K562 (cell line): ENCODE data around the gene CEBPA. TPM values are rescaled to one million over a fixed set of nuclear protein-coding genes. Genes with fewer than 3 reads are reported as not detected.

ENCODE experiments used
- ATAC-seq: fragments of 200-7000 bp; cut with Tn5 transposase; 3 replicates; pipeline ENCODE4 v1.9.1; 2020; ENCODE audit warnings: moderate library complexity
- BruUV-seq: library from RNA; stranded (reverse); fragments of 400-500 nt; replicated peaks from 2 replicates; lab custom pipeline; 2021; lab: Mats Ljungman, UMichigan
- CTCF ChIA-PET: fragments of 300-600 bp; formaldehyde crosslinking; extraction: SDS; loops from one replicate; lab custom pipeline; 2021; ENCODE audit warnings: low intra/inter-chr PET ratio; lab: Yijun Ruan, JAX
- POLR2A ChIA-PET: fragments of 300-600, 350-650 bp; sonication (Branson Sonifier 250); formaldehyde crosslinking; extraction: SDS; loops from one replicate; lab custom pipeline; 2021; ENCODE audit warnings: antibody characterized with exemption, inconsistent platforms; lab: Yijun Ruan, JAX
- DNase-seq, 4 experiments: peaks; one replicate each; pipeline versions ENCODE4 v3.0.0 to v3.0.0-alpha.2; 2011 to 2018; ENCODE audit warnings: low spot score in 3 of 4, mixed read lengths in 3 of 4; ENCODE audit errors: extremely low read depth in 1 of 4
- FAIRE-seq: peaks from 2 replicates; lab custom pipeline; 2011; peaks lifted over from hg19 to GRCh38; lab: Jason Lieb, UNC
- H2AFZ ChIP-seq: 2 replicates; pipeline ENCODE4 v1.6.0; 2011; ENCODE audit warnings: low read depth, low read length, control low read depth, inconsistent platforms
- H3K27ac ChIP-seq: fragments of 200-600 bp; 3 replicates; pipeline ENCODE4 v1.8.0; 2011; ENCODE audit warnings: low read depth, mild to moderate bottlenecking, control low read depth, inconsistent platforms, low read length, moderate library complexity, mixed read lengths; ENCODE audit errors: extremely low read depth
- H3K27me3 ChIP-seq, 2 experiments: fragments of 300-600 bp in 1 of 2; 2 replicates in 1 of 2; 3 replicates in 1 of 2; pipeline versions ENCODE4 v1.6.0 to v1.8.0; 2011; ENCODE audit warnings: inconsistent platforms in 2 of 2, low read length in 2 of 2, mild to moderate bottlenecking in 1 of 2, mixed read lengths in 1 of 2, moderate library complexity in 1 of 2; ENCODE audit not compliant: control insufficient read depth in 2 of 2, insufficient read depth in 2 of 2
- H3K36me3 ChIP-seq: fragments of 300-600 bp; 3 replicates; pipeline ENCODE4 v1.8.0; 2011; ENCODE audit warnings: mild to moderate bottlenecking, low read length, inconsistent platforms; ENCODE audit not compliant: control insufficient read depth, insufficient read depth
- H3K4me1 ChIP-seq, 2 experiments: fragments of 200-600 bp in 1 of 2; replicated peaks in 1 of 2; 2 replicates in 1 of 2; 3 replicates in 1 of 2; pipeline versions ENCODE4 v1.5.1 to v1.8.0; 2011; ENCODE audit warnings: inconsistent platforms in 2 of 2, low read length in 2 of 2, mild to moderate bottlenecking in 1 of 2, mixed read lengths in 1 of 2, moderate library complexity in 1 of 2; ENCODE audit not compliant: control insufficient read depth in 2 of 2, insufficient read depth in 2 of 2
- H3K4me2 ChIP-seq: 2 replicates; pipeline ENCODE4 v1.6.1; 2011; ENCODE audit warnings: low read length, control low read depth, inconsistent platforms, mixed read lengths; ENCODE audit not compliant: insufficient read depth
- H3K4me3 ChIP-seq: fragments of 200-600 bp; sonication (generic), shearing (Covaris generic); 2 replicates; pipeline ENCODE4 v1.5.1; 2016; ENCODE audit warnings: control low read depth, inconsistent platforms
- H3K79me2 ChIP-seq: fragments of 200-600 bp; 3 replicates; pipeline ENCODE4 v1.8.0; 2011; ENCODE audit warnings: low read length, inconsistent platforms; ENCODE audit not compliant: control insufficient read depth, insufficient read depth
- H3K9ac ChIP-seq, 2 experiments: 2 replicates each; pipeline versions ENCODE4 v1.6.0 to v1.6.1; 2011; ENCODE audit warnings: low read depth in 2 of 2, low read length in 2 of 2, control low read depth in 1 of 2, inconsistent platforms in 1 of 2, mild to moderate bottlenecking in 1 of 2, mixed read lengths in 1 of 2; ENCODE audit not compliant: insufficient read depth in 1 of 2
- H3K9me1 ChIP-seq: one replicate; pipeline ENCODE4 v1.6.0; 2011; ENCODE audit warnings: inconsistent platforms, mild to moderate bottlenecking, low read length, moderate library complexity; ENCODE audit not compliant: control insufficient read depth, insufficient read depth
- H3K9me3 ChIP-seq: replicated peaks from 2 replicates; pipeline ENCODE4 v1.5.1; 2011; ENCODE audit warnings: low read depth, low read length, inconsistent platforms; ENCODE audit not compliant: control insufficient read depth, insufficient read depth
- H4K20me1 ChIP-seq: replicated peaks from 2 replicates; pipeline ENCODE4 v1.6.1; 2011; ENCODE audit warnings: low read length, inconsistent platforms, mixed read lengths; ENCODE audit not compliant: control insufficient read depth, insufficient read depth
- STAT5A ChIP-seq: IDR thresholded peaks from 2 replicates; pipeline ENCODE4 v1.6.1; 2012; ENCODE audit warnings: low read length, inconsistent platforms, borderline replicate concordance
- TBL1XR1 ChIP-seq, 2 experiments: IDR thresholded peaks; 2 replicates each; pipeline ENCODE4 v1.6.1; 2012; ENCODE audit warnings: improper control_type of control experiment in 2 of 2, low read length in 2 of 2, mild to moderate bottlenecking in 1 of 2
- ZNF764 ChIP-seq: fragments of 250-450 bp; sonication (Bioruptor Pico); IDR thresholded peaks from 2 replicates; pipeline ENCODE4 v1.4.0; 2020; ENCODE audit warnings: low read depth, mild to moderate bottlenecking, moderate library complexity
- WGBS: fragments of 100-300 bp; shearing (Covaris generic); methylation state at CpG from one replicate; pipeline ENCODE4 v1.1.6; 2016; ENCODE audit warnings: low coverage, mixed read lengths; ENCODE audit not compliant: insufficient coverage; ENCODE audit errors: missing lambda C conversion rate; 5-methylcytosine and 5-hydroxymethylcytosine counted together
- in situ Hi-C: fragments of 300-500 bp; cut with MboI; formaldehyde crosslinking; loops from 4 replicates; pipeline ENCODE4 v1.15.0; 2018; ENCODE audit warnings: inconsistent platforms, mixed read lengths
- intact Hi-C: fragments of 100-400 bp; cut with micrococcal nuclease; formaldehyde crosslinking; loops from 2 replicates; pipeline ENCODE4 v1.14.2; 2022
- polyA plus RNA-seq, 8 experiments: library from polyadenylated mRNA; depleted of rRNA in 4 of 8; stranded (reverse) in 5 of 8; unstranded in 3 of 8; fragments of >200 nt; fragmentation: Nextera tagmentation in 2 of 8; fragmentation: Illumina TruSeq in 1 of 8; extraction: Ambion mirVana in 2 of 8; extraction: Trizol in 1 of 8; gene quantifications; 2 replicates each; pipeline versions ENCODE4 v1.2.1 to v1.2.3, GENCODE V29; 2011 to 2014; ENCODE audit warnings: inconsistent platforms in 1 of 8, missing spikeins in 1 of 8
- total RNA-seq, 7 experiments: library from RNA; depleted of rRNA in 6 of 7; stranded (reverse); fragments of >200 nt in 6 of 7; fragmentation: Illumina TruSeq in 2 of 7; extraction: Trizol in 2 of 7; gene quantifications; 2 replicates each; pipeline versions ENCODE4 v1.2.1 to v1.2.3, GENCODE V29; 2011 to 2021; ENCODE audit warnings: low replicate concordance in 1 of 7
- TF ChIP-seq, protein P1 (sequence below), 2 experiments: fragments of 450-650 bp in 1 of 2; sonication (generic) in 1 of 2; formaldehyde crosslinking in 1 of 2; IDR thresholded peaks; 2 replicates each; pipeline versions ENCODE4 v1.7.1 to v1.9.0; 2016 to 2022; ENCODE audit warnings: inconsistent platforms in 1 of 2, mild to moderate bottlenecking in 1 of 2, missing genetic modification reagents in 1 of 2
- TF ChIP-seq, protein P2 (sequence below): sonication (generic); IDR thresholded peaks from 2 replicates; pipeline ENCODE4 v1.6.1; 2016
- TF ChIP-seq, protein P3 (sequence below): IDR thresholded peaks from 3 replicates; pipeline ENCODE4 v1.6.1; 2011; ENCODE audit warnings: borderline replicate concordance, mild to moderate bottlenecking, moderate library complexity; ENCODE audit not compliant: insufficient read length; ENCODE audit errors: extremely low read depth

Gene CEBPA
- total and polyA plus RNA-seq, 9 of the 15 experiments (the other 6 are each of a cell fraction or from before 2014, with no cell fraction given), result 0.03 to 0.59 (median 0.15) TPM; not detected in 2

DNA sequence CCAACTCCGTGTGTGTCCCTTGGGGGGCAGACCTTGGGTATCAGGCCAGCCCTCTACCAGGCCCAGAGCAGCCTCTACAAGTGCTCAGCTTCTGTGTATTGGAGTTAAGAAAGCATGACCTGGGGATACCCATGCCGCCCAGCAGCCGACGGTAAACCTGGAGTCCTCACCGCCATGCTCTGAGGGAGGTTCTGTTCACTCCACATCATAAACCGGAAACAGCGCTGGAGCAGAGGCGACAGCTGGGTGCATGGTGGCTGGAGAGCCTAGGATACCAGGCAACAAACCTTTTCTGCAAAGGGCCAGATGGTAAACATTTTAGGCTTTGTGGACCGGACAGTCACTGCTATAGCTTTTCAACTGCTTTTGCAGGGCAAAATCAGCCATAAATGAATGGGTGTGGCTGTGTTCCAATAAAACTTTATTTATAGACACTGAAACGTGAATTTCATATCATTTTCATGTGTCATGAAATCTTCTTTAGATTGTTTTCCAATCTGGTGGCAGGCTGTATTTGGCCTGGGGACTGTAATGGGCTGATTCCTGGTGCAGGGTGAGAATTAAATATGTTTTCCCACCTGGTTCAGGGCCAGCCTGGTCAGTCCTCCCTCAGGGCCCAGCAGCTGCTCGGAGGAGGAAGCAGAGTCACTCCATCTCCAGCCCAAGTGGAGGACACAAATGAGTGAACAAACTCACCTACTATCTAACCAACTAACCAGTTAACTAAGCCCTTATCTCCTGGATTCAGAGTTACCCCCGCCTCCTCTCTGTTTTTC is 30.9 kb downstream of the CEBPA start:
- Histone ChIP-seq H3K4me2 (no peak overlapping the region), H3K9me3 (no peaks in the 10 kb centered on the region; the same call in 1 of the 2 replicates), H3K27ac (no peak overlapping the region), H3K4me1 (peaks cover 0 to 26% of the 10 kb centered on the region in 2 experiments; a peak in 3 of 5 replicates), H2AFZ (no peak overlapping the region), H3K79me2 (no peaks in the 10 kb centered on the region), H3K9ac (no peak overlapping the region), H3K36me3 (no peaks in the 10 kb centered on the region), H3K9me1 (no peaks in the 10 kb centered on the region), H3K27me3 (peaks cover 8 to 81% of the 10 kb centered on the region in 2 experiments; a peak in 4 of 5 replicates), H4K20me1 (0 out of 2 replicates have a peak, but pooled peaks cover 6% of the 10 kb centered on the region), H3K4me3 (no peak overlapping the region)
- TF ChIP-seq STAT5A (no peak), ZNF764 (CRISPR knock-in tag) (no peak), TBL1XR1 (IDR thresholded peaks at IDR 0.05; ENCODE audit: low read length in 2 of 2) (no peak)
- TF ChIP-seq, protein P1, sequence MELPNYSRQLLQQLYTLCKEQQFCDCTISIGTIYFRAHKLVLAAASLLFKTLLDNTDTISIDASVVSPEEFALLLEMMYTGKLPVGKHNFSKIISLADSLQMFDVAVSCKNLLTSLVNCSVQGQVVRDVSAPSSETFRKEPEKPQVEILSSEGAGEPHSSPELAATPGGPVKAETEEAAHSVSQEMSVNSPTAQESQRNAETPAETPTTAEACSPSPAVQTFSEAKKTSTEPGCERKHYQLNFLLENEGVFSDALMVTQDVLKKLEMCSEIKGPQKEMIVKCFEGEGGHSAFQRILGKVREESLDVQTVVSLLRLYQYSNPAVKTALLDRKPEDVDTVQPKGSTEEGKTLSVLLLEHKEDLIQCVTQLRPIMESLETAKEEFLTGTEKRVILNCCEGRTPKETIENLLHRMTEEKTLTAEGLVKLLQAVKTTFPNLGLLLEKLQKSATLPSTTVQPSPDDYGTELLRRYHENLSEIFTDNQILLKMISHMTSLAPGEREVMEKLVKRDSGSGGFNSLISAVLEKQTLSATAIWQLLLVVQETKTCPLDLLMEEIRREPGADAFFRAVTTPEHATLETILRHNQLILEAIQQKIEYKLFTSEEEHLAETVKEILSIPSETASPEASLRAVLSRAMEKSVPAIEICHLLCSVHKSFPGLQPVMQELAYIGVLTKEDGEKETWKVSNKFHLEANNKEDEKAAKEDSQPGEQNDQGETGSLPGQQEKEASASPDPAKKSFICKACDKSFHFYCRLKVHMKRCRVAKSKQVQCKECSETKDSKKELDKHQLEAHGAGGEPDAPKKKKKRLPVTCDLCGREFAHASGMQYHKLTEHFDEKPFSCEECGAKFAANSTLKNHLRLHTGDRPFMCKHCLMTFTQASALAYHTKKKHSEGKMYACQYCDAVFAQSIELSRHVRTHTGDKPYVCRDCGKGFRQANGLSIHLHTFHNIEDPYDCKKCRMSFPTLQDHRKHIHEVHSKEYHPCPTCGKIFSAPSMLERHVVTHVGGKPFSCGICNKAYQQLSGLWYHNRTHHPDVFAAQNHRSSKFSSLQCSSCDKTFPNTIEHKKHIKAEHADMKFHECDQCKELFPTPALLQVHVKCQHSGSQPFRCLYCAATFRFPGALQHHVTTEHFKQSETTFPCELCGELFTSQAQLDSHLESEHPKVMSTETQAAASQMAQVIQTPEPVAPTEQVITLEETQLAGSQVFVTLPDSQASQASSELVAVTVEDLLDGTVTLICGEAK (IDR thresholded peaks at IDR 0.05), result peak; percentile 94
- TF ChIP-seq, protein P1 (CRISPR knock-in tag; IDR thresholded peaks at IDR 0.05), result peak; percentile 83
- TF ChIP-seq, protein P2, sequence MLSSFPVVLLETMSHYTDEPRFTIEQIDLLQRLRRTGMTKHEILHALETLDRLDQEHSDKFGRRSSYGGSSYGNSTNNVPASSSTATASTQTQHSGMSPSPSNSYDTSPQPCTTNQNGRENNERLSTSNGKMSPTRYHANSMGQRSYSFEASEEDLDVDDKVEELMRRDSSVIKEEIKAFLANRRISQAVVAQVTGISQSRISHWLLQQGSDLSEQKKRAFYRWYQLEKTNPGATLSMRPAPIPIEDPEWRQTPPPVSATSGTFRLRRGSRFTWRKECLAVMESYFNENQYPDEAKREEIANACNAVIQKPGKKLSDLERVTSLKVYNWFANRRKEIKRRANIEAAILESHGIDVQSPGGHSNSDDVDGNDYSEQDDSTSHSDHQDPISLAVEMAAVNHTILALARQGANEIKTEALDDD, result peak; percentile 73
- TF ChIP-seq, protein P3, sequence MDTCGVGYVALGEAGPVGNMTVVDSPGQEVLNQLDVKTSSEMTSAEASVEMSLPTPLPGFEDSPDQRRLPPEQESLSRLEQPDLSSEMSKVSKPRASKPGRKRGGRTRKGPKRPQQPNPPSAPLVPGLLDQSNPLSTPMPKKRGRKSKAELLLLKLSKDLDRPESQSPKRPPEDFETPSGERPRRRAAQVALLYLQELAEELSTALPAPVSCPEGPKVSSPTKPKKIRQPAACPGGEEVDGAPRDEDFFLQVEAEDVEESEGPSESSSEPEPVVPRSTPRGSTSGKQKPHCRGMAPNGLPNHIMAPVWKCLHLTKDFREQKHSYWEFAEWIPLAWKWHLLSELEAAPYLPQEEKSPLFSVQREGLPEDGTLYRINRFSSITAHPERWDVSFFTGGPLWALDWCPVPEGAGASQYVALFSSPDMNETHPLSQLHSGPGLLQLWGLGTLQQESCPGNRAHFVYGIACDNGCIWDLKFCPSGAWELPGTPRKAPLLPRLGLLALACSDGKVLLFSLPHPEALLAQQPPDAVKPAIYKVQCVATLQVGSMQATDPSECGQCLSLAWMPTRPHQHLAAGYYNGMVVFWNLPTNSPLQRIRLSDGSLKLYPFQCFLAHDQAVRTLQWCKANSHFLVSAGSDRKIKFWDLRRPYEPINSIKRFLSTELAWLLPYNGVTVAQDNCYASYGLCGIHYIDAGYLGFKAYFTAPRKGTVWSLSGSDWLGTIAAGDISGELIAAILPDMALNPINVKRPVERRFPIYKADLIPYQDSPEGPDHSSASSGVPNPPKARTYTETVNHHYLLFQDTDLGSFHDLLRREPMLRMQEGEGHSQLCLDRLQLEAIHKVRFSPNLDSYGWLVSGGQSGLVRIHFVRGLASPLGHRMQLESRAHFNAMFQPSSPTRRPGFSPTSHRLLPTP, result no peak
- 11% methylated on average over 12 of the region's 12 CpGs for WGBS
- ChIA-PET CTCF (no interaction called here), POLR2A (interaction anchor here (1.2 kb wide), 1 partner anchor 103 kb away, joined by 3 read pairs; no protein-coding TSS in a partner anchor)
- DNase-seq (no peak), ATAC-seq (no peak), FAIRE-seq (no peak)
- intact Hi-C loops (no loop called here), in situ Hi-C loops (no loop called here)
- BruUV-seq, result no TSS peak
